ENCODE data around the gene TVP23A.
"Not testable (repeated sequence)": the region's sequence is repeated elsewhere in the genome, so short reads cannot be mapped to it uniquely, and the experiment has no call there.

Gene TVP23A

GRCh38 chr16:10836174-10836853 is 17.7 kb upstream of the TVP23A start:
- H3K27ac ChIP-seq = no peak overlapping the region
- DNase-seq (ENCODE audit: low read depth, low spot score) = no peak

GRCh38 chr16:10835281-10835931 is 16.8 kb upstream of the TVP23A start:
- no peak overlapping the region for H3K27ac ChIP-seq
- no peak for DNase-seq (ENCODE audit: low read depth, low spot score)

- no peak overlapping the region for H3K27ac ChIP-seq
- no peak for DNase-seq (ENCODE audit: low read depth, low spot score)
Observed at GRCh38 chr16:10834766-10835165, 16.2 kb upstream of the TVP23A start.

GRCh38 chr16:10834130-10834529 is 15.5 kb upstream of the TVP23A start:
- no peak for DNase-seq (ENCODE audit: low read depth, low spot score)
- H3K27ac ChIP-seq = no peak overlapping the region

GRCh38 chr16:10833271-10833670 is 14.7 kb upstream of the TVP23A start:
- no peak overlapping the region for H3K27ac ChIP-seq
- DNase-seq (ENCODE audit: low read depth, low spot score) = no peak

GRCh38 chr16:10831894-10832886 is 13.6 kb upstream of the TVP23A start:
- no peak for DNase-seq (ENCODE audit: low read depth, low spot score)
- no peak overlapping the region for H3K27ac ChIP-seq

- not testable (repeated sequence) for DNase-seq (ENCODE audit: low read depth, low spot score)
Observed at GRCh38 chr16:10830240-10830639, 11.6 kb upstream of the TVP23A start.

GRCh38 chr16:10829390-10830098 is 10.9 kb upstream of the TVP23A start:
- H3K27ac ChIP-seq = peak overlapping the region; percentile 53
- DNase-seq (ENCODE audit: low read depth, low spot score) = not testable (repeated sequence)

More at GRCh38 chr16:10830240-10830639, 11.6 kb upstream of the TVP23A start:
- not testable (repeated sequence) for H3K27ac ChIP-seq

GRCh38 chr16:10828851-10829366 is 10.3 kb upstream of the TVP23A start:
- DNase-seq (ENCODE audit: low read depth, low spot score) = peak; percentile 10
- peak overlapping the region; percentile 53 for H3K27ac ChIP-seq

GRCh38 chr16:10827691-10828341 is 9.2 kb upstream of the TVP23A start:
- peak overlapping the region; percentile 53 for H3K27ac ChIP-seq

GRCh38 chr16:10824111-10824893 is 5.7 kb upstream of the TVP23A start:
- no peak overlapping the region for H3K27ac ChIP-seq
- no peak for DNase-seq (ENCODE audit: low read depth, low spot score)

More at GRCh38 chr16:10827691-10828341, 9.2 kb upstream of the TVP23A start:
- no peak for DNase-seq (ENCODE audit: low read depth, low spot score)

- DNase-seq (ENCODE audit: low read depth, low spot score) = no peak
- H3K27ac ChIP-seq = no peak overlapping the region
Observed at GRCh38 chr16:10822702-10823101, 4.1 kb upstream of the TVP23A start.

- no peak overlapping the region for H3K27ac ChIP-seq
- no peak for DNase-seq (ENCODE audit: low read depth, low spot score)
Observed at GRCh38 chr16:10820546-10820945, 2.0 kb upstream of the TVP23A start.

GRCh38 chr16:10817514-10817913 is 1.1 kb downstream of the TVP23A start:
- H3K27ac ChIP-seq = no peak overlapping the region

GRCh38 chr16:10813099-10813455 is 5.5 kb downstream of the TVP23A start:
- DNase-seq (ENCODE audit: low read depth, low spot score) = no peak
- no peak overlapping the region for H3K27ac ChIP-seq

More at GRCh38 chr16:10817514-10817913, 1.1 kb downstream of the TVP23A start:
- no peak for DNase-seq (ENCODE audit: low read depth, low spot score)

- H3K27ac ChIP-seq = no peak overlapping the region
- DNase-seq (ENCODE audit: low read depth, low spot score) = no peak
Observed at GRCh38 chr16:10812312-10813098, 6.1 kb downstream of the TVP23A start.

- no peak overlapping the region for H3K27ac ChIP-seq
Observed at GRCh38 chr16:10809706-10810105, 8.9 kb downstream of the TVP23A start.

GRCh38 chr16:10808850-10809249 is 9.7 kb downstream of the TVP23A start:
- H3K27ac ChIP-seq = no peak overlapping the region
- no peak for DNase-seq (ENCODE audit: low read depth, low spot score)

More at GRCh38 chr16:10809706-10810105, 8.9 kb downstream of the TVP23A start:
- no peak for DNase-seq (ENCODE audit: low read depth, low spot score)

Data from epithelial cell of prostate (primary cell).